ELR (cell line): ENCODE measurements around the gene RBM11.

Source experiments
- DNase-seq: peaks from one replicate; pipeline ENCODE4 v3.0.0-alpha.2; 2015; ENCODE audit warnings: low read depth

Gene RBM11

GRCh38 chr21:14271053-14271452, 55.1 kb downstream of the RBM11 start:
- no peak for DNase-seq

GRCh38 chr21:14271641-14272040, 55.7 kb downstream of the RBM11 start:
- no peak for DNase-seq

- no peak for DNase-seq
Observed at GRCh38 chr21:14273736-14274538, 58.0 kb downstream of the RBM11 start.

GRCh38 chr21:14275702-14276205, 59.8 kb downstream of the RBM11 start:
- DNase-seq, result no peak
